Mesenchymal stem cell (in vitro differentiated cells and primary cell): ENCODE data around the gene CFAP54.

Experiments
- DNase-seq: peaks from one replicate; pipeline ENCODE4 v3.0.0-alpha.2; 2013
- H2AFZ ChIP-seq: one replicate; pipeline ENCODE4 v1.6.1; 2013; ENCODE audit warnings: low read depth, mild to moderate bottlenecking, control low read depth, inconsistent platforms, low read length, moderate library complexity
- H2AK5ac ChIP-seq: 2 replicates; pipeline ENCODE4 v1.6.1; 2013; ENCODE audit warnings: low read length, moderate library complexity, mild to moderate bottlenecking, inconsistent platforms; ENCODE audit not compliant: severe bottlenecking
- H2BK120ac ChIP-seq: one replicate; pipeline ENCODE4 v1.6.1; 2013; ENCODE audit warnings: low read depth, mild to moderate bottlenecking, inconsistent platforms, low read length, moderate library complexity
- H2BK12ac ChIP-seq, 2 experiments: one replicate each; pipeline ENCODE4 v1.6.1; 2013; ENCODE audit warnings: inconsistent platforms in 2 of 2, low read length in 2 of 2, mild to moderate bottlenecking in 2 of 2, moderate library complexity in 2 of 2, control low read depth in 1 of 2
- H2BK15ac ChIP-seq: one replicate; pipeline ENCODE4 v1.6.1; 2013; ENCODE audit warnings: mild to moderate bottlenecking, low read depth, inconsistent platforms; ENCODE audit not compliant: poor library complexity, severe bottlenecking
- H2BK5ac ChIP-seq: 2 replicates; pipeline ENCODE4 v1.6.1; 2013; ENCODE audit warnings: low read depth, mild to moderate bottlenecking, low read length, control low read depth, inconsistent platforms; ENCODE audit not compliant: poor library complexity, severe bottlenecking
- H3K14ac ChIP-seq, 2 experiments: one replicate each; pipeline ENCODE4 v1.6.1; 2013; ENCODE audit warnings: inconsistent platforms in 2 of 2, low read length in 2 of 2, control low read depth in 1 of 2, mild to moderate bottlenecking in 1 of 2, moderate library complexity in 1 of 2
- H3K18ac ChIP-seq, 2 experiments: one replicate each; pipeline ENCODE4 v1.6.1; 2013; ENCODE audit warnings: inconsistent platforms in 2 of 2, low read length in 2 of 2, control low read depth in 1 of 2, low read depth in 1 of 2, mild to moderate bottlenecking in 1 of 2
- H3K23ac ChIP-seq, 2 experiments: one replicate each; pipeline ENCODE4 v1.6.1; 2013; ENCODE audit warnings: inconsistent platforms in 2 of 2, low read length in 2 of 2, mild to moderate bottlenecking in 2 of 2, moderate library complexity in 2 of 2, control low read depth in 1 of 2
- H3K27ac ChIP-seq: 2 replicates; pipeline ENCODE4 v1.5.1; 2013; ENCODE audit warnings: mild to moderate bottlenecking, moderate library complexity, low read length, control low read depth, inconsistent platforms; ENCODE audit not compliant: poor library complexity, severe bottlenecking
- H3K27me3 ChIP-seq, 2 experiments: 2 replicates each; pipeline versions ENCODE4 v1.6.1 to v1.7.0; 2013; ENCODE audit warnings: low read length in 2 of 2, mild to moderate bottlenecking in 2 of 2, moderate library complexity in 2 of 2, control low read depth in 1 of 2, inconsistent platforms in 1 of 2; ENCODE audit not compliant: control insufficient read depth in 1 of 2, insufficient read depth in 1 of 2
- H3K36me3 ChIP-seq, 2 experiments: 2 replicates each; pipeline versions ENCODE4 v1.6.1 to v1.7.0; 2013; ENCODE audit warnings: low read length in 2 of 2, control low read depth in 1 of 2, inconsistent platforms in 1 of 2, low read depth in 1 of 2, mild to moderate bottlenecking in 1 of 2; ENCODE audit not compliant: insufficient read depth in 2 of 2, control insufficient read depth in 1 of 2
- H3K4ac ChIP-seq, 2 experiments: one replicate each; pipeline ENCODE4 v1.6.1; 2013; ENCODE audit warnings: inconsistent platforms in 2 of 2, low read length in 2 of 2, mild to moderate bottlenecking in 2 of 2, moderate library complexity in 2 of 2, control low read depth in 1 of 2, low read depth in 1 of 2
- H3K4me1 ChIP-seq: 2 replicates; pipeline ENCODE4 v1.6.1; 2013; ENCODE audit warnings: low read depth, low read length, control low read depth; ENCODE audit not compliant: control insufficient read depth, insufficient read depth
- H3K4me2 ChIP-seq: 2 replicates; pipeline ENCODE4 v1.6.1; 2013; ENCODE audit warnings: low read length, mild to moderate bottlenecking, inconsistent platforms; ENCODE audit not compliant: poor library complexity, severe bottlenecking
- H3K4me3 ChIP-seq, 2 experiments: 2 replicates each; pipeline versions ENCODE4 v1.5.1 to v1.7.0; 2013; ENCODE audit warnings: low read length in 2 of 2, mild to moderate bottlenecking in 2 of 2, control low read depth in 1 of 2, low read depth in 1 of 2; ENCODE audit not compliant: insufficient read depth in 1 of 2
- H3K79me1 ChIP-seq: replicated peaks from 2 replicates; pipeline ENCODE4 v1.6.1; 2013; ENCODE audit warnings: mild to moderate bottlenecking, control low read depth, low read length, inconsistent platforms; ENCODE audit not compliant: poor library complexity, severe bottlenecking
- H3K9ac ChIP-seq: 2 replicates; pipeline ENCODE4 v1.7.0; 2013; ENCODE audit warnings: mild to moderate bottlenecking, low read length, moderate library complexity
- H3K9me3 ChIP-seq: 2 replicates; pipeline ENCODE4 v1.7.0; 2013; ENCODE audit warnings: mild to moderate bottlenecking, low read length; ENCODE audit not compliant: control insufficient read depth
- H4K8ac ChIP-seq: one replicate; pipeline ENCODE4 v1.6.1; 2013; ENCODE audit warnings: inconsistent platforms, mild to moderate bottlenecking, low read length, moderate library complexity
- H4K91ac ChIP-seq: one replicate; pipeline ENCODE4 v1.6.1; 2013; ENCODE audit warnings: mild to moderate bottlenecking, low read length, inconsistent platforms
- WGBS: methylation state at CpG from one replicate; pipeline ENCODE4 v1.1.7; 2013; ENCODE audit warnings: mixed read lengths; 5-methylcytosine and 5-hydroxymethylcytosine counted together

CFAP54 gene

DNA sequence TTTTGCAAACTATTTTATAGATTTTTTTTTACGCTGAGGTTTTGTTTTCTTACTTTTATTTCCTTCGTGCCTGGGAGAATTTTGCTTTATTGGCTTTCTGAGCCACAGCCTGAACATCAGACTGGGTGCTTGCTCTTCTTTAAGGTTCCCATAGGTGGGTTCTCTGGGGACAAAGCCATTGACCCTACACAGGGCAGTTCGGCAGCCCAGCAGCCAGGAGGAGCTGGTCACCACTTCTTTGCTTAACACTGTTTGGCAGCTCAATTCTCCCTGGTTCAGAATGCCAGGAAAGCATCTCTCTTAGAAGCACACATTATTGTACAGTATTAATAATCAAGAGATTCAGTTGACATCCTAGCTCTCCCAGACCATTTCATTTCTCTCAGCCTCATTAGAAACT, 276.9 kb downstream of the CFAP54 start:
- Histone ChIP-seq H4K91ac (no peak overlapping the region), H3K9me3 (no peaks in the 10 kb centered on the region), H3K14ac (no peak overlapping the region), H2AFZ (no peak overlapping the region), H4K8ac (no peak overlapping the region), H2BK15ac (no peak overlapping the region), H2AK5ac (no peak overlapping the region), H3K36me3 (no peaks in the 10 kb centered on the region), H2BK120ac (no peak overlapping the region), H3K27ac (no peak overlapping the region), H3K9ac (no peak overlapping the region), H3K27me3 (no peaks in the 10 kb centered on the region), H2BK12ac (no peak overlapping the region), H2BK5ac (no peak overlapping the region), H3K23ac (no peak overlapping the region), H3K4me3 (no peak overlapping the region), H3K79me1 (no peaks in the 10 kb centered on the region), H3K4me1 (no peaks in the 10 kb centered on the region), H3K4ac (no peak overlapping the region), H3K4me2 (no peak overlapping the region), H3K18ac (no peak overlapping the region)
- no peak for DNase-seq
- 77% methylated on average over 3 of the region's 3 CpGs for WGBS

DNA sequence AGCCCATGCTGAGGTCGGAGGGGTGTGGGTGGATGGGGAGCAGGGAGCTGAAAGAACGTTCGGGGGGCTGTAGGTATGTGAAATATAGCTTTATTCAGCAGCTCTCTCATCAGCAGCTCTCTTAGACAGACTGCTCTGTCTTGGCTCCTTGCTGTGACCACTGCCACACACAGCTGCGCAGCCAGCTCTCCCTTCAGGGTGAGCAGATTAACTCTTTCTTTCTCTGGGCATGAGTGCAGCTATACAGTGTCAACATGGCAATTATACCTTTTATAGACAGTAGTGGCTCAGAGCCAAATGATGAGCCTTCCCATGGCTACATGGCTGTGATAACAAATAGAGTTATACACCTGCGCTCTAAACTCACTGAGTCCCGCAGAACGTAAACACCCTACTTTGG, 280.0 kb downstream of the CFAP54 start:
- no peaks in the 10 kb centered on the region for H3K9me3 ChIP-seq
- no peak overlapping the region for H3K27ac ChIP-seq
- no peak overlapping the region for H2BK120ac ChIP-seq
- no peaks in the 10 kb centered on the region for H3K4me1 ChIP-seq
- no peak overlapping the region for H2BK15ac ChIP-seq
- H3K4me2 ChIP-seq = no peak overlapping the region
- no peak overlapping the region for H3K9ac ChIP-seq
- H3K14ac ChIP-seq = no peak overlapping the region
- no peak overlapping the region for H4K91ac ChIP-seq
- H2AFZ ChIP-seq = no peak overlapping the region
- WGBS = 93% methylated on average over 5 of the region's 7 CpGs
- H3K18ac ChIP-seq = no peak overlapping the region
- no peak overlapping the region for H2AK5ac ChIP-seq
- no peak overlapping the region for H4K8ac ChIP-seq
- no peaks in the 10 kb centered on the region for H3K79me1 ChIP-seq
- H3K4me3 ChIP-seq = no peak overlapping the region
- no peaks in the 10 kb centered on the region for H3K27me3 ChIP-seq
- DNase-seq = no peak
- no peak overlapping the region for H3K23ac ChIP-seq
- no peak overlapping the region for H3K4ac ChIP-seq
- no peak overlapping the region for H2BK5ac ChIP-seq
- H2BK12ac ChIP-seq = no peak overlapping the region
- H3K36me3 ChIP-seq = no peaks in the 10 kb centered on the region

- 70% methylated on average over 3 of the region's 3 CpGs for WGBS
- Histone ChIP-seq H4K8ac (no peak overlapping the region), H3K9ac (no peak overlapping the region), H2AK5ac (no peak overlapping the region), H4K91ac (no peak overlapping the region), H2BK12ac (no peak overlapping the region), H2AFZ (no peak overlapping the region), H3K36me3 (no peaks in the 10 kb centered on the region), H3K18ac (no peak overlapping the region), H3K23ac (no peak overlapping the region), H3K79me1 (no peaks in the 10 kb centered on the region), H2BK120ac (no peak overlapping the region), H3K27ac (no peak overlapping the region), H3K4ac (no peak overlapping the region), H3K9me3 (no peaks in the 10 kb centered on the region), H2BK15ac (no peak overlapping the region), H3K27me3 (no peaks in the 10 kb centered on the region), H3K4me1 (no peaks in the 10 kb centered on the region), H3K14ac (no peak overlapping the region), H3K4me2 (no peak overlapping the region), H2BK5ac (no peak overlapping the region), H3K4me3 (no peak overlapping the region)
- DNase-seq = no peak
Observed at GRCh38 chr12:96770219-96771102, 281.1 kb downstream of the CFAP54 start.

DNA sequence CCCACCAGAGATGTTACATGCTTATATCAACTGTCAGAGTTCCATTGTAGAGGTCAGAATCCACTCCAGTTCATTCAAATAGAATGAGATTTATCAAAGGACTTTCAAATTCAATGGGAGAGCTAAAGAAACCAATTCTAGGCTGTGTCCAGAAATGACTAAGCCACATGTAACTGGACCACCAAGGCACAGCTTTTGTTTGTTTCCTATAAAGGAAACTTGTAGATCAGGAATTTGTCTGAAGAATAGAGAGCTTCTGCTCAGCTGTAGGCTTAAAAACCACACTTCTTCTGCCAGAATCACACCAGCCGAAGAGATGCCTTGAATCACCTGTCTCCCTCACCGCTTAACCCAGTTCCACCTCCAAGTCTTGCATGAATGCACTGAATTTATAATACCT, 283.7 kb downstream of the CFAP54 start:
- H2BK15ac ChIP-seq = no peak overlapping the region
- no peak overlapping the region for H3K4me3 ChIP-seq
- H2BK5ac ChIP-seq = no peak overlapping the region
- no peak overlapping the region for H2AFZ ChIP-seq
- no peak overlapping the region for H3K4ac ChIP-seq
- no peaks in the 10 kb centered on the region for H3K9me3 ChIP-seq
- no peak overlapping the region for H4K8ac ChIP-seq
- no peak overlapping the region for H2BK12ac ChIP-seq
- H3K27ac ChIP-seq = no peak overlapping the region
- H3K79me1 ChIP-seq = no peaks in the 10 kb centered on the region
- no peak overlapping the region for H3K4me2 ChIP-seq
- no peaks in the 10 kb centered on the region for H3K27me3 ChIP-seq
- H3K36me3 ChIP-seq = no peaks in the 10 kb centered on the region
- no peak overlapping the region for H3K23ac ChIP-seq
- no peak overlapping the region for H3K14ac ChIP-seq
- no peak overlapping the region for H2BK120ac ChIP-seq
- H2AK5ac ChIP-seq = no peak overlapping the region
- no peaks in the 10 kb centered on the region for H3K4me1 ChIP-seq
- DNase-seq = no peak
- H4K91ac ChIP-seq = no peak overlapping the region
- no peak overlapping the region for H3K18ac ChIP-seq
- no peak overlapping the region for H3K9ac ChIP-seq
- 91% methylated on average over 2 of the region's 2 CpGs for WGBS
